ENCODE data around the gene MAP3K7CL.

DNA sequence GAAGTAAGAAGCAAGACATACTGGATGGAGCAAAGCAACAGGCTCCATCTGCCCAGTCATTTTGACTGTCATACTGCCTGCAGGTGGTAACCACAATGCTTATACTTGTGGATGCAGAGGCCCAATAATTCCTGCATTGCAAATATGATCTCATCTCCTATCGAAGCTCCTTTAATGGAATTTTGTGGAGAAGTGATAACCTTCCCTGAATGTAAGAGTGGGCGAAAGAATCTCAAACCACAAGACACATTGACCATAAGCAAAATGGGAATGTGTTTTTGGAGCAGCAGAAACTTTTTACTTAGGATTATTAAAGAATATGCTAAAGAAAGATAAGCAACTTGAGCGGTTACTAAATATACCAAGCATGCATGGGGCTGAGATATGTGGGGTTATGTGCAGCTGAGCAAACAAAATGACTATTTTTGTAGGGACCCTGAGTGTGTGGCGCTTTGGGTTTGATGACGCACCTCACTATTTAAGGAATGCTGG is 90.9 kb downstream of the MAP3K7CL start:
- TF ChIP-seq, protein P1, sequence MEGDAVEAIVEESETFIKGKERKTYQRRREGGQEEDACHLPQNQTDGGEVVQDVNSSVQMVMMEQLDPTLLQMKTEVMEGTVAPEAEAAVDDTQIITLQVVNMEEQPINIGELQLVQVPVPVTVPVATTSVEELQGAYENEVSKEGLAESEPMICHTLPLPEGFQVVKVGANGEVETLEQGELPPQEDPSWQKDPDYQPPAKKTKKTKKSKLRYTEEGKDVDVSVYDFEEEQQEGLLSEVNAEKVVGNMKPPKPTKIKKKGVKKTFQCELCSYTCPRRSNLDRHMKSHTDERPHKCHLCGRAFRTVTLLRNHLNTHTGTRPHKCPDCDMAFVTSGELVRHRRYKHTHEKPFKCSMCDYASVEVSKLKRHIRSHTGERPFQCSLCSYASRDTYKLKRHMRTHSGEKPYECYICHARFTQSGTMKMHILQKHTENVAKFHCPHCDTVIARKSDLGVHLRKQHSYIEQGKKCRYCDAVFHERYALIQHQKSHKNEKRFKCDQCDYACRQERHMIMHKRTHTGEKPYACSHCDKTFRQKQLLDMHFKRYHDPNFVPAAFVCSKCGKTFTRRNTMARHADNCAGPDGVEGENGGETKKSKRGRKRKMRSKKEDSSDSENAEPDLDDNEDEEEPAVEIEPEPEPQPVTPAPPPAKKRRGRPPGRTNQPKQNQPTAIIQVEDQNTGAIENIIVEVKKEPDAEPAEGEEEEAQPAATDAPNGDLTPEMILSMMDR (optimal IDR thresholded peaks at IDR 0.05 in 1 of 3, IDR thresholded peaks at IDR 0.05 in 1 of 3, conservative IDR thresholded peaks at IDR 0.05 in 1 of 3; ENCODE audit: extremely low read depth in 1 of 3, insufficient read depth in 2 of 3, low read length in 3 of 3), result no peak
- no peak for TF ChIP-seq EZH2 (IDR thresholded peaks at IDR 0.05; ENCODE audit: low read length)

Data from keratinocyte (primary cell).